ENCODE measurements around the gene CWH43. TPM values are rescaled to one million over a fixed set of nuclear protein-coding genes. Genes with fewer than 3 reads are reported as not detected.

CWH43 gene
- total and polyA plus RNA-seq, 2 experiments from 2014 or later: not detected

DNA sequence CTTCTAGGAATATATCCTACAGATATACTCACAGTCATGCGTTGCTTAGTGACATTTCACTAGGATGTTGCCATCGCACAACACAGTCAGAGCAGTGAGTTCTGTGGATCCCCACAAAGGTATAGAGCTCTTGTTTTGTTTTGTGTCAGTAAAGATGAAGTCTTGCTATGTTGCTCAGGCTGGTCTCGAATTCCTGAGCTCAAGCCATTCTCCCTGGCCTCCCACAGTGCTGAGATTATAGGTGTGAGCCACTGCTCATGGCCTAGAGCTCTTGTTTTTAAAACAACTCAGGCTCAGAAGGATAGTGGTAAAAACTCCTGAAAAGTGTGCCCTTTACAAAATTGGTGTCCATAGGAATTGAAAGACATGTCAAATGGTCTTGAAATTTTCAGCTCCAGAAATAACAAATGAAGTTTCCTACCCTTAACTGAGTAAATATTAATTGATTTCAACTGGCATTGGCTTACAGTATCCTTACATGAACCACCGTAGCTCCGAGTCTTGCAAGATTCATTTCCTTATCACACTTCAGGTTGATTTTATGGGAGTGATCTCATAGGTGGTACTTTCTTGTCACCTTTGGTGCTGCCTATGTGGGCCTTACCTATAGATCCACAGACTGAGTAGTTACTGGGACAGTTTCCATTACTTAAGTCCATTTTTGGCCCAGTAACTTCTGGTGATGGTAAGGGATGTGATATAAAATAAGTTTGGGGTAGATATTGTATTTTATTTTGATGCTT lies 3.6 kb downstream of the CWH43 start:
- H3K4me1 ChIP-seq (ENCODE audit: low read depth): no peaks in the 10 kb centered on the region
- TF ChIP-seq, protein P1, sequence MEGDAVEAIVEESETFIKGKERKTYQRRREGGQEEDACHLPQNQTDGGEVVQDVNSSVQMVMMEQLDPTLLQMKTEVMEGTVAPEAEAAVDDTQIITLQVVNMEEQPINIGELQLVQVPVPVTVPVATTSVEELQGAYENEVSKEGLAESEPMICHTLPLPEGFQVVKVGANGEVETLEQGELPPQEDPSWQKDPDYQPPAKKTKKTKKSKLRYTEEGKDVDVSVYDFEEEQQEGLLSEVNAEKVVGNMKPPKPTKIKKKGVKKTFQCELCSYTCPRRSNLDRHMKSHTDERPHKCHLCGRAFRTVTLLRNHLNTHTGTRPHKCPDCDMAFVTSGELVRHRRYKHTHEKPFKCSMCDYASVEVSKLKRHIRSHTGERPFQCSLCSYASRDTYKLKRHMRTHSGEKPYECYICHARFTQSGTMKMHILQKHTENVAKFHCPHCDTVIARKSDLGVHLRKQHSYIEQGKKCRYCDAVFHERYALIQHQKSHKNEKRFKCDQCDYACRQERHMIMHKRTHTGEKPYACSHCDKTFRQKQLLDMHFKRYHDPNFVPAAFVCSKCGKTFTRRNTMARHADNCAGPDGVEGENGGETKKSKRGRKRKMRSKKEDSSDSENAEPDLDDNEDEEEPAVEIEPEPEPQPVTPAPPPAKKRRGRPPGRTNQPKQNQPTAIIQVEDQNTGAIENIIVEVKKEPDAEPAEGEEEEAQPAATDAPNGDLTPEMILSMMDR (IDR thresholded peaks at IDR 0.05; ENCODE audit: low read depth, low read length): no peak
- H3K9me3 ChIP-seq (ENCODE audit: low read depth): no peaks in the 10 kb centered on the region
- no peak overlapping the region for H3K4me3 ChIP-seq
- H3K27ac ChIP-seq: no peak overlapping the region
- H3K36me3 ChIP-seq: no peaks in the 10 kb centered on the region
- no peak for DNase-seq (ENCODE audit: low read depth in 1 of 2, low spot score in 1 of 2)
- peaks cover 42% of the 10 kb centered on the region for H3K27me3 ChIP-seq

DNA sequence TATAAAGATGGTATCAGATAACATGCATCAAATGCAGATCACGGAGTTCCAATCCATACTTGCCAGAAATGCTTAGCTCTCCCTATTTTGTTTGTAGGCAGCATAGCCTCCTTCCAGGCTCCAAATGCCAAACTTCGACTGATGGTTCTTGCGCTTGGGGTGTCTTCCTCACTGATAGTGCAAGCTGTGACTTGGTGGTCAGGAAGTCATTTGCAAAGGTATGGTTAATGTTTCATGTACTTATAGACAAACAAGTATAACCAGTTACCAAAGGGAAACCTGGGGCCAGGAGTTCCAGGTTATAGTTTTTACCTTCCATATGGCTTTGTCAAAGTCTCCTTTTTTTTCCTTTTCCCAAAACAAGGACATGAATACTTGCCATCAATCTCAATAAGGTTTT lies 5.3 kb downstream of the CWH43 start:
- TF ChIP-seq, protein P1 (IDR thresholded peaks at IDR 0.05; ENCODE audit: low read depth, low read length): no peak
- H3K9me3 ChIP-seq (ENCODE audit: low read depth): no peaks in the 10 kb centered on the region

DNA sequence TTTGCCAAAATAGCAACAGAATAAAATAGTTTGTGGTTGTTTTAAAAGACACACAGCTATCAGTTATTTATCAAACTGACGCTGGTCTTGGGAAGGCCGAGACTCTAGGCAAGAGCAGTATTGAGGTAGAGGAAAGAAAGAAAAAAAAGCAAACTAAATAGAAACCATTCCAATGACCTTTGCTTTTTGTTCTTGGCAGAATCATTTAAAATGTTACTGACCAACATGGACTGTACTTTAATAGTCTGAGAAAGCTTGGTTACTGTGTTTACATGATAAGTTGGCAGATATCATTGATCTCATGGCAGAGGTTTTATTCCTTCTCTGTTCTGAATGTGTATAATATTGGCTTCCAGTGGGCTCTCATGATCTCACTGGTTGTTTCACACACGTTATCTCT lies 11.9 kb downstream of the CWH43 start:
- Histone ChIP-seq H3K27ac (no peak overlapping the region), H3K36me3 (no peaks in the 10 kb centered on the region), H3K4me1 (ENCODE audit: low read depth) (no peaks in the 10 kb centered on the region), H3K9me3 (ENCODE audit: low read depth) (no peaks in the 10 kb centered on the region), H3K27me3 (no peaks in the 10 kb centered on the region), H3K4me3 (no peak overlapping the region)
- no peak for DNase-seq (ENCODE audit: low read depth in 1 of 2, low spot score in 1 of 2)
- TF ChIP-seq, protein P1 (IDR thresholded peaks at IDR 0.05; ENCODE audit: low read depth, low read length): no peak

More for the DNA sequence above, 5.3 kb downstream of the CWH43 start:
- no peak for DNase-seq (ENCODE audit: low read depth in 1 of 2, low spot score in 1 of 2)
- Histone ChIP-seq H3K36me3 (no peaks in the 10 kb centered on the region), H3K27ac (no peak overlapping the region), H3K4me3 (no peak overlapping the region), H3K27me3 (peaks cover 24% of the 10 kb centered on the region), H3K4me1 (ENCODE audit: low read depth) (no peaks in the 10 kb centered on the region)

DNA sequence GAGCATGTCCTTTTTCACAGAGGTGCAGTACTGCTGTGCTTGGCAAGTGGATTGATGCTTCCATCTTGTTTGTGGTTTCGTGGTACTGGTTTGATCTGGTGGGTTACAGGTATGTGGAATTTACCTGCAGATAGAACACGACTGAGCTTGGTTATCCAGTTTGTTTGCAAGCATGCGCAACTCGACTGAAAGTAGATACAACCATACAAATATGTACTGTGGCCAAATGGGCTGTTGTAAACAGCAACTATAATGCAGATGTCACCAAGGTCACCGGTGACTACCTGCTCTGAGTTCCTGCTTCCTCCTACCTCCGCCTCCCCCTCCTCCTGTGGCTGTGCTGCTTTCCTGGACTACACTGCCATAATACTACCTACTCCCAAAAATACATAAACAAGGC lies 12.4 kb downstream of the CWH43 start:
- Histone ChIP-seq H3K27me3 (no peaks in the 10 kb centered on the region), H3K9me3 (ENCODE audit: low read depth) (no peaks in the 10 kb centered on the region), H3K4me3 (no peak overlapping the region), H3K36me3 (no peaks in the 10 kb centered on the region), H3K4me1 (ENCODE audit: low read depth) (no peaks in the 10 kb centered on the region), H3K27ac (no peak overlapping the region)
- no peak for DNase-seq (ENCODE audit: low read depth in 1 of 2, low spot score in 1 of 2)
- TF ChIP-seq, protein P1 (IDR thresholded peaks at IDR 0.05; ENCODE audit: low read depth, low read length): no peak

DNA sequence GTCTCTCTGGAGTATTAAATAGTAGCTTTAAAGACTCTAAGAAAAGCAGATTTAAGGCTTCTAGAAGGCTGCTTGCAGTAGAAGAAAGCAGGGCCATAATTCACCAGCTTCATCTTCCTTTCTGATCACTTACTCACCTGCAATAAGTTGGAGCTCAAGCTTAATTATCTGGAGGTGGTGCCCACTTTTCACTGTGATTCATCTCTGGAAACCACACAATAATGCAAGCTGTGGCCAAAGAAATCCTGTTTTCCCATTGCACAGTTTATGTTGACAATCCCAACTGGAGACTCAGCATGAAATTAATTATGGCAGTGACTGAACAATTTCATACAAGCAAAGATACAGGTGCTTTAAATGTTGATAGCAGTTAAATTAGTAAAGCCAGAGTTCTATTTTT lies 14.7 kb downstream of the CWH43 start:
- Histone ChIP-seq H3K27ac (no peak overlapping the region), H3K4me1 (ENCODE audit: low read depth) (no peaks in the 10 kb centered on the region), H3K27me3 (no peaks in the 10 kb centered on the region), H3K36me3 (no peaks in the 10 kb centered on the region), H3K4me3 (no peak overlapping the region), H3K9me3 (ENCODE audit: low read depth) (no peaks in the 10 kb centered on the region)
- TF ChIP-seq, protein P1 (IDR thresholded peaks at IDR 0.05; ENCODE audit: low read depth, low read length): no peak
- DNase-seq (ENCODE audit: low read depth in 1 of 2, low spot score in 1 of 2): no peak
